HCT116 (cell line): ENCODE results near the gene TINCR. TPM values are rescaled to one million over a fixed set of nuclear protein-coding genes. Genes with fewer than 3 reads are reported as not detected.

Experiments used
- ATAC-seq: fragments of 200-7000 bp; cut with Tn5 transposase; 2 replicates; pipeline ENCODE4 v1.9.1; 2020; ENCODE audit warnings: mild to moderate bottlenecking, moderate library complexity
- BruUV-seq: library from RNA; stranded (reverse); fragments of 400-500 nt; replicated peaks from 2 replicates; lab custom pipeline; 2021; lab: Mats Ljungman, UMichigan
- CTCF ChIA-PET: fragments of 300-600 bp; sonication (Branson Sonifier 250); formaldehyde crosslinking; loops from one replicate; lab custom pipeline; 2021; ENCODE audit warnings: antibody characterized with exemption; lab: Charles Lee
- POLR2A ChIA-PET: fragments of 300-600, 350-600 bp; sonication (Branson Sonifier 250); formaldehyde crosslinking; loops from one replicate; lab custom pipeline; 2021; ENCODE audit warnings: antibody characterized with exemption; lab: Charles Lee
- RAD21 ChIA-PET, 2 experiments: fragments of 300-600 bp; sonication (Branson Sonifier 250); formaldehyde crosslinking; loops; one replicate each; lab custom pipeline; 2023; ENCODE audit warnings: low total read pairs in 2 of 2; ENCODE audit not compliant: uncharacterized antibody in 2 of 2, unreplicated experiment in 2 of 2, low non-redundant PET in 1 of 2; lab: Charles Lee
- DNase-seq: peaks from one replicate; pipeline ENCODE4 v3.0.0-alpha.2; 2010; ENCODE audit warnings: low read depth, low spot score
- H2AFZ ChIP-seq: fragments of 200-600 bp; shearing (Covaris generic), sonication (generic); 2 replicates; pipeline ENCODE4 v1.6.1; 2017; ENCODE audit warnings: low read depth, mixed run types, mixed read lengths, antibody characterized with exemption, low read length; ENCODE audit not compliant: poor library complexity, severe bottlenecking
- H3K27ac ChIP-seq: 2 replicates; pipeline ENCODE4 v1.5.1; 2012; ENCODE audit warnings: low read depth, low read length
- H3K27me3 ChIP-seq: fragments of 200-600 bp; sonication (generic); 2 replicates; pipeline ENCODE4 v1.6.1; 2016; ENCODE audit warnings: mixed run types, low read length, mixed read lengths; ENCODE audit not compliant: insufficient read depth
- H3K36me3 ChIP-seq, 2 experiments: fragments of 200-500 bp in 1 of 2; fragments of 200-600 bp in 1 of 2; sonication (Bioruptor generic) in 1 of 2; sonication (generic) in 1 of 2; 2 replicates each; pipeline versions ENCODE4 v1.5.1 to v1.6.1; 2014 to 2016; ENCODE audit warnings: low read length in 2 of 2, inconsistent platforms in 1 of 2, mixed read lengths in 1 of 2, mixed run types in 1 of 2; ENCODE audit not compliant: insufficient read depth in 2 of 2, control insufficient read depth in 1 of 2
- H3K4me1 ChIP-seq, 2 experiments: fragments of 200-600 bp in 1 of 2; sonication (generic) in 1 of 2; 2 replicates each; pipeline versions ENCODE4 v1.5.1 to v1.6.1; 2012 to 2017; ENCODE audit warnings: low read length in 2 of 2, inconsistent platforms in 1 of 2, mild to moderate bottlenecking in 1 of 2, mixed read lengths in 1 of 2, mixed run types in 1 of 2, moderate library complexity in 1 of 2; ENCODE audit not compliant: insufficient read depth in 2 of 2, control insufficient read depth in 1 of 2
- H3K4me2 ChIP-seq: fragments of 200-600 bp; sonication (generic); 2 replicates; pipeline ENCODE4 v1.6.1; 2017; ENCODE audit warnings: mixed run types, low read length, mixed read lengths
- H3K4me3 ChIP-seq, 2 experiments: fragments of 200-600 bp in 1 of 2; sonication (generic) in 1 of 2; replicated peaks in 1 of 2; 2 replicates each; pipeline ENCODE4 v1.5.1; 2011 to 2016; ENCODE audit warnings: low read length in 2 of 2, control low read depth in 1 of 2, low read depth in 1 of 2, mild to moderate bottlenecking in 1 of 2, mixed read lengths in 1 of 2, mixed run types in 1 of 2
- H3K79me2 ChIP-seq: fragments of 200-600 bp; sonication (generic); 2 replicates; pipeline ENCODE4 v1.6.1; 2017; ENCODE audit warnings: mild to moderate bottlenecking, mixed run types, low read length, moderate library complexity, mixed read lengths; ENCODE audit not compliant: insufficient read depth
- H3K9ac ChIP-seq: fragments of 200-600 bp; sonication (generic); 2 replicates; pipeline ENCODE4 v1.6.1; 2016; ENCODE audit warnings: low read length, mixed read lengths
- H3K9me2 ChIP-seq: fragments of 200-600 bp; sonication (generic), shearing (Covaris generic); 2 replicates; pipeline ENCODE4 v1.6.1; 2017; ENCODE audit warnings: mixed run types, mild to moderate bottlenecking, moderate library complexity; ENCODE audit not compliant: insufficient read depth
- H3K9me3 ChIP-seq, 2 experiments: fragments of 200-500 bp in 1 of 2; fragments of 200-600 bp in 1 of 2; sonication (Bioruptor generic) in 1 of 2; sonication (generic) in 1 of 2; 2 replicates each; pipeline ENCODE4 v1.6.1; 2014 to 2017; ENCODE audit warnings: low read length in 2 of 2, mixed read lengths in 2 of 2, inconsistent platforms in 1 of 2, low read depth in 1 of 2, mild to moderate bottlenecking in 1 of 2, mixed run types in 1 of 2, moderate library complexity in 1 of 2; ENCODE audit not compliant: control insufficient read depth in 1 of 2, insufficient read depth in 1 of 2
- H4K20me1 ChIP-seq: fragments of 200-600 bp; sonication (generic), shearing (Covaris generic); 2 replicates; pipeline ENCODE4 v1.6.1; 2017; ENCODE audit warnings: mixed run types, mild to moderate bottlenecking, moderate library complexity; ENCODE audit not compliant: insufficient read depth
- CBX3 ChIP-seq: IDR thresholded peaks from 2 replicates; pipeline ENCODE4 v1.6.1; 2012; ENCODE audit warnings: low read depth
- EGR1 ChIP-seq: IDR thresholded peaks from 2 replicates; pipeline ENCODE4 v1.6.1; 2012; ENCODE audit warnings: low read depth
- ELF1 ChIP-seq: IDR thresholded peaks from 2 replicates; pipeline ENCODE4 v1.6.1; 2012; ENCODE audit warnings: low read depth, borderline replicate concordance
- EZH2phosphoT487 ChIP-seq: fragments of 200-600 bp; IDR thresholded peaks from 2 replicates; pipeline ENCODE4 v1.6.1; 2018; ENCODE audit warnings: antibody characterized with exemption, borderline replicate concordance
- JUND ChIP-seq: IDR thresholded peaks from 2 replicates; pipeline ENCODE4 v1.6.1; 2012
- POLR2A ChIP-seq: IDR thresholded peaks from 2 replicates; pipeline ENCODE4 v1.7.0; 2011; ENCODE audit warnings: borderline replicate concordance; ENCODE audit not compliant: insufficient read depth, insufficient read length; ENCODE audit errors: extremely low read depth
- POLR2AphosphoS5 ChIP-seq: IDR thresholded peaks from 2 replicates; pipeline ENCODE4 v1.6.1; 2011; ENCODE audit warnings: mild to moderate bottlenecking, low read depth, low read length, moderate library complexity
- RAD21 ChIP-seq: IDR thresholded peaks from 2 replicates; pipeline ENCODE4 v1.6.1; 2012; ENCODE audit warnings: low read depth, mild to moderate bottlenecking
- SIN3A ChIP-seq: IDR thresholded peaks from 2 replicates; pipeline ENCODE4 v1.6.1; 2012; ENCODE audit warnings: low read depth
- SRF ChIP-seq: IDR thresholded peaks from 2 replicates; pipeline ENCODE4 v1.6.1; 2012; ENCODE audit warnings: low read depth
- TCF7L2 ChIP-seq: IDR thresholded peaks from 2 replicates; pipeline ENCODE4 v1.7.0; 2011; ENCODE audit warnings: borderline replicate concordance, inconsistent platforms; ENCODE audit not compliant: insufficient read depth, insufficient read length; ENCODE audit errors: extremely low read depth
- intact Hi-C: fragments of 100-400 bp; cut with micrococcal nuclease; formaldehyde crosslinking; loops from 2 replicates; pipeline ENCODE4 v1.10.0; 2022
- total RNA-seq: library from RNA; stranded (reverse); gene quantifications from one replicate; pipeline ENCODE4 v1.2.1, GENCODE V29; 2021; ENCODE audit not compliant: unreplicated experiment
- TF ChIP-seq, protein P1 (sequence below): IDR thresholded peaks from 2 replicates; pipeline ENCODE4 v1.6.1; 2012
- TF ChIP-seq, protein P2 (sequence below): IDR thresholded peaks from 2 replicates; pipeline ENCODE4 v1.6.1; 2012

Gene TINCR
- total RNA-seq, 1 experiment from 2014 or later, result 6.1 TPM

- H3K9me2 ChIP-seq, result no peaks in the 10 kb centered on the region
- H3K4me1 ChIP-seq, result no peaks in the 10 kb centered on the region
- no peak for DNase-seq
- ChIA-PET RAD21 (no interaction called here), CTCF (no interaction called here), POLR2A (no interaction called here)
- H3K79me2 ChIP-seq, result no peaks in the 10 kb centered on the region
- no peak overlapping the region for H3K9ac ChIP-seq
- H3K36me3 ChIP-seq, result no peaks in the 10 kb centered on the region
- H4K20me1 ChIP-seq, result no peaks in the 10 kb centered on the region
- H3K4me3 ChIP-seq, result no peak overlapping the region
- H2AFZ ChIP-seq, result no peak overlapping the region
- ATAC-seq, result no peak
- intact Hi-C loops, result no loop called here
- H3K9me3 ChIP-seq, result peaks cover 5 to 21% of the 10 kb centered on the region in 2 experiments; a peak in 2 of 4 replicates
- no peak for TF ChIP-seq RAD21
- no peak for TF ChIP-seq SIN3A
- TF ChIP-seq, protein P1, sequence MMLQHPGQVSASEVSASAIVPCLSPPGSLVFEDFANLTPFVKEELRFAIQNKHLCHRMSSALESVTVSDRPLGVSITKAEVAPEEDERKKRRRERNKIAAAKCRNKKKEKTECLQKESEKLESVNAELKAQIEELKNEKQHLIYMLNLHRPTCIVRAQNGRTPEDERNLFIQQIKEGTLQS, result no peak
- no peak for TF ChIP-seq POLR2AphosphoS5
- TF ChIP-seq JUND, result no peak
- no peak for TF ChIP-seq EZH2phosphoT487
- no peak for TF ChIP-seq ELF1
- TF ChIP-seq SRF, result no peak
- no peak for TF ChIP-seq TCF7L2
- TF ChIP-seq POLR2A, result no peak
- no peak for TF ChIP-seq EGR1
- no peak for TF ChIP-seq CBX3
- TF ChIP-seq, protein P2, sequence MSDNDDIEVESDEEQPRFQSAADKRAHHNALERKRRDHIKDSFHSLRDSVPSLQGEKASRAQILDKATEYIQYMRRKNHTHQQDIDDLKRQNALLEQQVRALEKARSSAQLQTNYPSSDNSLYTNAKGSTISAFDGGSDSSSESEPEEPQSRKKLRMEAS, result no peak
- TF ChIP-seq, all 23 proteins: peak for 0
- Histone ChIP-seq H3K4me2 (no peak overlapping the region), H3K27ac (no peak overlapping the region), H3K27me3 (no peaks in the 10 kb centered on the region)
- no TSS peak for BruUV-seq
Measured at GRCh38 chr19:5512715-5513114, 55.0 kb downstream of the TINCR start.

Other genes starting within 250 kb of the TINCR start
- 123 TPM for gene PTPRS, start 227.1 kb downstream of the TINCR start, total RNA-seq
- not detected for gene ZNRF4, start 112.5 kb downstream of the TINCR start, total RNA-seq
- gene SAFB2, start 54.8 kb upstream of the TINCR start, total RNA-seq, result 86.9 TPM
- gene SAFB, start 55.1 kb upstream of the TINCR start, total RNA-seq, result 143 TPM
- gene MICOS13, start 112.6 kb upstream of the TINCR start, total RNA-seq, result 61.6 TPM
- 6.0 TPM for gene HSD11B1L, start 113.1 kb upstream of the TINCR start, total RNA-seq
- gene RPL36, start 122.3 kb upstream of the TINCR start, total RNA-seq, result 1,504 TPM
- 180 TPM for gene LONP1, start 152.2 kb upstream of the TINCR start, total RNA-seq
- not detected for gene CATSPERD, start 152.7 kb upstream of the TINCR start, total RNA-seq
- gene PRR22, start 216.8 kb upstream of the TINCR start, total RNA-seq, result 13.5 TPM
- 78.1 TPM for gene DUS3L, start 223.2 kb upstream of the TINCR start, total RNA-seq
- gene NRTN, start 237.1 kb upstream of the TINCR start, total RNA-seq, result 11.5 TPM